Hematopoietic multipotent progenitor cell (in vitro differentiated cells): ENCODE data around the gene ID1. TPM values are rescaled to one million over a fixed set of nuclear protein-coding genes. Genes with fewer than 3 reads are reported as not detected.
"Not testable (repeated sequence)": the region's sequence is repeated elsewhere in the genome, so short reads cannot be mapped to it uniquely, and the experiment has no call there.

Experiments used
- DNase-seq, 3 donors: peaks; one replicate each; pipeline ENCODE4 v3.0.0-alpha.2; 2011 to 2015; ENCODE audit warnings: low read depth in 2 of 3, low spot score in 2 of 3
- total RNA-seq: library from RNA; depleted of rRNA; stranded (reverse); fragments of >200 nt; gene quantifications from one replicate; pipeline ENCODE4 v1.2.3, GENCODE V29; 2012

The ID1 gene
- total RNA-seq, 1 donor: 1,163 TPM

- not testable (repeated sequence) for DNase-seq
These were observed 8.7 kb upstream of the ID1 start for GRCh38 chr20:31596412-31596715.

- DNase-seq: no peak
These were observed 8.1 kb upstream of the ID1 start for GRCh38 chr20:31596831-31597480.

- DNase-seq: no peak
These were observed 7.6 kb upstream of the ID1 start for GRCh38 chr20:31597481-31597855.

- DNase-seq: no peak
These were observed 2.7 kb upstream of the ID1 start for GRCh38 chr20:31602431-31602778.

- no peak for DNase-seq
These were observed 2.2 kb upstream of the ID1 start for GRCh38 chr20:31602779-31603441.

- DNase-seq: peak; percentile 52 to 98 (median 97)
These were observed 1.1 kb upstream of the ID1 start for GRCh38 chr20:31603822-31604566.

GRCh38 chr20:31604567-31605030 lies 490 bp upstream of the ID1 start:
- no peak for DNase-seq

GRCh38 chr20:31605902-31606803 lies 1.1 kb downstream of the ID1 start:
- DNase-seq: peak in 1 of 3 donors; percentile 26

- DNase-seq: peak in 1 of 3 donors; percentile 23
These were observed 1.9 kb downstream of the ID1 start for GRCh38 chr20:31606804-31607639.

- DNase-seq: no peak
These were observed 2.7 kb downstream of the ID1 start for GRCh38 chr20:31607640-31608250.

GRCh38 chr20:31608251-31608945 lies 3.3 kb downstream of the ID1 start:
- peak in 1 of 3 donors; percentile 41 for DNase-seq

GRCh38 chr20:31612271-31612640 lies 7.2 kb downstream of the ID1 start:
- DNase-seq: not testable (repeated sequence)

GRCh38 chr20:31615416-31615815 lies 10.3 kb downstream of the ID1 start:
- no peak for DNase-seq

- peak in 2 of 3 donors; percentile 67 to 83 for DNase-seq
These were observed 12.5 kb downstream of the ID1 start for GRCh38 chr20:31617432-31618104.

GRCh38 chr20:31620246-31620645 lies 15.2 kb downstream of the ID1 start:
- no peak for DNase-seq

- not testable (repeated sequence) for DNase-seq
These were observed 18.0 kb downstream of the ID1 start for GRCh38 chr20:31623123-31623505.

GRCh38 chr20:31626534-31626933 lies 21.4 kb downstream of the ID1 start:
- DNase-seq: not testable (repeated sequence)

- not testable (repeated sequence) for DNase-seq
These were observed 23.0 kb downstream of the ID1 start for GRCh38 chr20:31628057-31628456.
